Neural cell (in vitro differentiated cells): ENCODE data around the gene ACOT6. TPM values are rescaled to one million over a fixed set of nuclear protein-coding genes. Genes with fewer than 3 reads are reported as not detected.

Source experiments
- H2AFZ ChIP-seq: fragments of 200-600, 300-800 bp; sonication (generic), shearing (Covaris generic); 2 replicates; pipeline ENCODE4 v1.6.0; 2014; ENCODE audit warnings: low read depth, mild to moderate bottlenecking, antibody characterized with exemption, low read length, moderate library complexity
- H3F3A ChIP-seq: fragments of 200-600 bp; shearing (Covaris generic); 2 replicates; pipeline ENCODE4 v1.6.1; 2016; ENCODE audit warnings: mild to moderate bottlenecking, moderate library complexity, mixed read lengths, antibody characterized with exemption, low read length; ENCODE audit not compliant: insufficient read depth, poor library complexity, severe bottlenecking
- H3K27ac ChIP-seq: fragments of 200-600, 300-800 bp; sonication (generic), shearing (Covaris generic); 2 replicates; pipeline ENCODE4 v1.5.1; 2014; ENCODE audit warnings: mild to moderate bottlenecking, low read length, moderate library complexity
- H3K27me3 ChIP-seq: fragments of 300-800, 200-600 bp; sonication (generic), shearing (Covaris generic); 2 replicates; pipeline ENCODE4 v1.6.0; 2014; ENCODE audit warnings: mild to moderate bottlenecking, low read depth, low read length, moderate library complexity; ENCODE audit not compliant: insufficient read depth
- H3K36me3 ChIP-seq: fragments of 300-800, 200-600 bp; sonication (generic), shearing (Covaris generic); 2 replicates; pipeline ENCODE4 v1.5.1; 2014; ENCODE audit warnings: mild to moderate bottlenecking, antibody characterized with exemption, low read length, moderate library complexity; ENCODE audit not compliant: insufficient read depth
- H3K4me2 ChIP-seq: fragments of 300-800, 200-600 bp; sonication (generic), shearing (Covaris generic); 2 replicates; pipeline ENCODE4 v1.6.0; 2014; ENCODE audit warnings: mild to moderate bottlenecking, low read length
- H3K4me3 ChIP-seq: fragments of 300-800, 200-600 bp; sonication (generic), shearing (Covaris generic); 2 replicates; pipeline ENCODE4 v1.5.1; 2014; ENCODE audit warnings: mild to moderate bottlenecking, low read length, moderate library complexity
- H3K79me2 ChIP-seq: fragments of 200-600 bp; shearing (Covaris generic); replicated peaks from 2 replicates; pipeline ENCODE4 v1.6.0; 2014; ENCODE audit warnings: mild to moderate bottlenecking, low read length, moderate library complexity; ENCODE audit not compliant: insufficient read depth
- H3K9ac ChIP-seq: fragments of 300-800, 200-600 bp; sonication (generic), shearing (Covaris generic); 2 replicates; pipeline ENCODE4 v1.6.1; 2016; ENCODE audit warnings: mild to moderate bottlenecking, low read length, mixed read lengths
- H3K9me2 ChIP-seq: fragments of 200-600 bp; shearing (Covaris generic); 2 replicates; pipeline ENCODE4 v1.6.1; 2016; ENCODE audit warnings: mild to moderate bottlenecking, low read length, mixed read lengths; ENCODE audit not compliant: insufficient read depth
- H3K9me3 ChIP-seq: fragments of 200-600, 300-800 bp; sonication (generic), shearing (Covaris generic); 2 replicates; pipeline ENCODE4 v1.6.1; 2016; ENCODE audit warnings: mild to moderate bottlenecking, mixed run types, low read length, moderate library complexity, mixed read lengths
- H4K20me1 ChIP-seq: fragments of 200-600 bp; shearing (Covaris generic); 2 replicates; pipeline ENCODE4 v1.6.1; 2016; ENCODE audit warnings: mild to moderate bottlenecking, mixed run types; ENCODE audit not compliant: insufficient read depth
- CTCF ChIP-seq: fragments of 450-650 bp; IDR thresholded peaks from 2 replicates; pipeline ENCODE4 v1.5.1; 2014; ENCODE audit warnings: antibody characterized with exemption, mild to moderate bottlenecking, moderate library complexity; ENCODE audit not compliant: poor library complexity, severe bottlenecking
- EP300 ChIP-seq: fragments of 450-650 bp; conservative IDR thresholded peaks from 2 replicates; pipeline ENCODE4 v1.6.1; 2014; ENCODE audit warnings: antibody characterized with exemption, mild to moderate bottlenecking, moderate library complexity; ENCODE audit not compliant: poor library complexity, severe bottlenecking
- EZH2 ChIP-seq: fragments of 200-600, 300-800 bp; shearing (Covaris generic), sonication (generic); IDR thresholded peaks from 2 replicates; pipeline ENCODE4 v1.6.1; 2014; ENCODE audit warnings: antibody characterized with exemption, low read length, borderline replicate concordance, mild to moderate bottlenecking; ENCODE audit not compliant: insufficient read depth, poor library complexity, severe bottlenecking
- MXI1 ChIP-seq: fragments of 450-650 bp; conservative IDR thresholded peaks from 2 replicates; pipeline ENCODE4 v1.6.1; 2014; ENCODE audit warnings: antibody characterized with exemption, mild to moderate bottlenecking; ENCODE audit not compliant: poor library complexity, severe bottlenecking
- POLR2AphosphoS5 ChIP-seq: IDR thresholded peaks from 2 replicates; pipeline ENCODE4 v1.6.1; 2012
- RAD21 ChIP-seq: fragments of 450-650 bp; conservative IDR thresholded peaks from 2 replicates; pipeline ENCODE4 v1.6.1; 2014; ENCODE audit warnings: antibody characterized with exemption, mild to moderate bottlenecking, moderate library complexity
- REST ChIP-seq: IDR thresholded peaks from 2 replicates; pipeline ENCODE4 v1.6.1; 2012; ENCODE audit warnings: borderline replicate concordance
- SMC3 ChIP-seq: fragments of 450-650 bp; conservative IDR thresholded peaks from 2 replicates; pipeline ENCODE4 v1.6.1; 2014; ENCODE audit warnings: antibody characterized with exemption, mild to moderate bottlenecking, moderate library complexity; ENCODE audit not compliant: poor library complexity
- TAF1 ChIP-seq: IDR thresholded peaks from 2 replicates; pipeline ENCODE4 v1.6.1; 2012; ENCODE audit warnings: low read depth
- polyA plus RNA-seq: library from polyadenylated mRNA; depleted of rRNA; stranded (reverse); fragments of >200 nt; gene quantifications from 2 replicates; pipeline ENCODE4 v1.2.3, GENCODE V29; 2014

ACOT6 gene
- polyA plus RNA-seq, 1 donor from 2014 or later: not detected

- Histone ChIP-seq H3K4me3 (no peak overlapping the region), H3K27me3 (no peaks in the 10 kb centered on the region), H3K9me2 (no peaks in the 10 kb centered on the region), H3K4me2 (no peak overlapping the region), H3F3A (no peaks in the 10 kb centered on the region), H4K20me1 (no peaks in the 10 kb centered on the region), H3K79me2 (no peaks in the 10 kb centered on the region), H3K9me3 (no peaks in the 10 kb centered on the region), H3K9ac (no peak overlapping the region), H3K27ac (no peak overlapping the region), H3K36me3 (peaks cover 9% of the 10 kb centered on the region), H2AFZ (no peak overlapping the region)
- TF ChIP-seq EZH2: no peak
- TF ChIP-seq CTCF: no peak
- no peak for TF ChIP-seq REST
- no peak for TF ChIP-seq RAD21
- TF ChIP-seq EP300: no peak
- no peak for TF ChIP-seq SMC3
- TF ChIP-seq TAF1: no peak
- TF ChIP-seq POLR2AphosphoS5: no peak
- no peak for TF ChIP-seq MXI1
Observed at GRCh38 chr14:73662487-73662943, 50.2 kb downstream of the ACOT6 start.

- Histone ChIP-seq H3K9me3 (no peaks in the 10 kb centered on the region), H3K79me2 (no peaks in the 10 kb centered on the region), H4K20me1 (no peaks in the 10 kb centered on the region), H3K9ac (no peak overlapping the region), H2AFZ (no peak overlapping the region), H3K4me3 (no peak overlapping the region), H3K27me3 (no peaks in the 10 kb centered on the region), H3F3A (no peaks in the 10 kb centered on the region), H3K27ac (no peak overlapping the region), H3K4me2 (no peak overlapping the region), H3K36me3 (peaks cover 9% of the 10 kb centered on the region), H3K9me2 (no peaks in the 10 kb centered on the region)
- TF ChIP-seq SMC3 (no peak), CTCF (no peak), TAF1 (no peak), EP300 (no peak), MXI1 (no peak), RAD21 (no peak), EZH2 (no peak), REST (no peak), POLR2AphosphoS5 (no peak)
Observed at GRCh38 chr14:73663548-73664212, 51.4 kb downstream of the ACOT6 start.
